ENCODE results near the gene ACBD4. TPM values are rescaled to one million over a fixed set of nuclear protein-coding genes. Genes with fewer than 3 reads are reported as not detected.
A peak's percentile ranks its signal among the peaks of the same experiment; 100 is the strongest.

The ACBD4 gene
- total RNA-seq, 2 donors from 2014 or later: 20.8 to 21.1 TPM

DNA sequence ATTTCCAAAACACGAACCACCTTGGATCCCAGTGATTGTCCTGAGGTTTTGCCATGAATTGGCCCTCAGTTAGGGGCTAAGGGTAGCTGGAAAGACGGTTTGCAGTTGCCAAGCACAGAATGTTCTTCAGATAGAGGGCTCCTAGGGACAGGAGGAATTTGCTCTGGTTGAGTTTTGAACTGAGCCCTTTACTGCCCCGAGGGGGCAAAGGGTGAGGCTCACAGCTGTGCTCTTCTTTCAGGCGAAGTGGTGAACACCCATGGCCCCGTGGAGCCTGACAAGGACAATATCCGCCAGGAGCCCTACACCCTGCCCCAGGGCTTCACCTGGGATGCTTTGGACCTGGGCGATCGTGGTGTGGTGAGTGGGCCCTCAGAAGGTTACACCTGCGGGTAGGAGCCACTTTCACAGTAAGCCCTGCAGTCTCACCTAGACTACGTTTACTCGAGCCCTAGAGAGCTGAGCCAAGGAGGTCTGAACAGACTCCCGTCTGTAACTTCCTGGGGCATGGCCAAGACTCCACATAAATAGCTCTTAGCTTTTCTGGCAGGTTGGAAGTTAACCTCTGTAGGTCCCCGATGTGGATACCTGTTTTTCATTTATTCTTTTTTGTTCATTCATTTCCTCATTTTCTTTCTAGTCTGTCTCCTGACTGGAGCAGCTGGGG lies 41.9 kb upstream of the ACBD4 start:
- Histone ChIP-seq H3K9me3 (no peaks in the 10 kb centered on the region), H3K4me3 (no peak overlapping the region), H3K27ac (peak overlapping the region in 3 of 4 donors; percentile 32 to 58 (median 47)), H3K27me3 (no peaks in the 10 kb centered on the region), H3K4me1 (peaks cover 13% of the 10 kb centered on the region), H3K36me3 (replicated peaks in 1 of 2; ENCODE audit: insufficient read depth in 1 of 2, low read depth in 2 of 2) (peaks cover 20 to 39% of the 10 kb centered on the region in 2 donors)
- intact Hi-C loops (cut with DNase I): no loop called here
- ATAC-seq (peak; percentile 25), DNase-seq (no peak)
- no peak for TF ChIP-seq POLR2A (IDR thresholded peaks at IDR 0.05)
- TF ChIP-seq, protein P1, sequence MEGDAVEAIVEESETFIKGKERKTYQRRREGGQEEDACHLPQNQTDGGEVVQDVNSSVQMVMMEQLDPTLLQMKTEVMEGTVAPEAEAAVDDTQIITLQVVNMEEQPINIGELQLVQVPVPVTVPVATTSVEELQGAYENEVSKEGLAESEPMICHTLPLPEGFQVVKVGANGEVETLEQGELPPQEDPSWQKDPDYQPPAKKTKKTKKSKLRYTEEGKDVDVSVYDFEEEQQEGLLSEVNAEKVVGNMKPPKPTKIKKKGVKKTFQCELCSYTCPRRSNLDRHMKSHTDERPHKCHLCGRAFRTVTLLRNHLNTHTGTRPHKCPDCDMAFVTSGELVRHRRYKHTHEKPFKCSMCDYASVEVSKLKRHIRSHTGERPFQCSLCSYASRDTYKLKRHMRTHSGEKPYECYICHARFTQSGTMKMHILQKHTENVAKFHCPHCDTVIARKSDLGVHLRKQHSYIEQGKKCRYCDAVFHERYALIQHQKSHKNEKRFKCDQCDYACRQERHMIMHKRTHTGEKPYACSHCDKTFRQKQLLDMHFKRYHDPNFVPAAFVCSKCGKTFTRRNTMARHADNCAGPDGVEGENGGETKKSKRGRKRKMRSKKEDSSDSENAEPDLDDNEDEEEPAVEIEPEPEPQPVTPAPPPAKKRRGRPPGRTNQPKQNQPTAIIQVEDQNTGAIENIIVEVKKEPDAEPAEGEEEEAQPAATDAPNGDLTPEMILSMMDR (IDR thresholded peaks at IDR 0.05): no peak
- WGBS, 2 donors: 75 to 77% methylated on average over 13 of the region's 13 CpGs

DNA sequence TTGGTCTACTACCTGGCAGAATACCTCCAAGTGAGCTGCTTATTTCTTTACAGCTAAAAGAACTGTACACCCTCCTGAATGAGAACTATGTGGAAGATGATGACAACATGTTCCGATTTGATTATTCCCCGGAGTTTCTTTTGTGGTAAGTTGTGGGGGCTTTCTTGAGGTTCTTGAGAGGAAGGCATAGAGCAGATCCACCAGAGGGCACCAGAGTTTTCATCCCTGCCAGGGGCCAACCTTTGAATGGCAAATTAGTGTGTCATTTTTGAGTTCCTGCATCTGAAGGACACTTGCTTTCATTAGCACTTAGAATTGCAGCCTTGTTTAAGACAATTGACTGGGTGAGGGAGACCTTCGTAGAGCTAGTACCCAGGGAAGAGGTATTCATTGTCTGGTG lies 39.3 kb upstream of the ACBD4 start:
- no peaks in the 10 kb centered on the region for H3K27me3 ChIP-seq
- intact Hi-C loops (cut with DNase I): no loop called here
- no peak for ATAC-seq
- H3K36me3 ChIP-seq (replicated peaks in 1 of 2; ENCODE audit: insufficient read depth in 1 of 2, low read depth in 2 of 2): peaks cover 20 to 31% of the 10 kb centered on the region in 2 donors
- H3K27ac ChIP-seq: no peak overlapping the region
- 61 to 65% methylated on average over 3 of the region's 3 CpGs for WGBS, 2 donors
- no peak overlapping the region for H3K4me3 ChIP-seq
- TF ChIP-seq, protein P1 (IDR thresholded peaks at IDR 0.05): peak in 2 of 7 experiments; percentile 12 to 22
- no peak for TF ChIP-seq POLR2A (IDR thresholded peaks at IDR 0.05)
- H3K4me1 ChIP-seq: peaks cover 13% of the 10 kb centered on the region
- DNase-seq: no peak
- H3K9me3 ChIP-seq: no peaks in the 10 kb centered on the region

DNA sequence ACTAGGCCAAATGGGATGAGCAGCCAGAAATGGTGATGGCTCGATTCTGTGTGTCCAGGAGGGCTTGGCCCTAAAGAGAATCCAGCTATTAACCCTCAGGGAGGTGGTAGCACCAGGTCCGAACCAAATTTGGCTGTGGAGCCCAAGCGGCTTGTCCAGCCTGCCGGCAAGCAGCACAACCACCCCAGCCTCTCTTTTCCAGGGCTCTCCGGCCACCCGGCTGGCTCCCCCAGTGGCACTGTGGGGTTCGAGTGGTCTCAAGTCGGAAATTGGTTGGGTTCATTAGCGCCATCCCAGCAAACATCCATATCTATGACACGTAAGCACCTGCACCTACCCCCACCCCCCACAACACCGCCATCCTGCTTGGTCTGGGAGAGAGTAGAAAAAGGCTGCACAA lies 38.6 kb upstream of the ACBD4 start:
- WGBS, 2 donors: 82 to 95% methylated on average over 8 to 11 of the region's 11 CpGs
- Histone ChIP-seq H3K4me1 (peaks cover 13% of the 10 kb centered on the region), H3K9me3 (no peaks in the 10 kb centered on the region), H3K4me3 (no peak overlapping the region), H3K36me3 (replicated peaks in 1 of 2; ENCODE audit: insufficient read depth in 1 of 2, low read depth in 2 of 2) (peaks cover 20 to 35% of the 10 kb centered on the region in 2 donors), H3K27me3 (no peaks in the 10 kb centered on the region), H3K27ac (no peak overlapping the region)
- TF ChIP-seq, protein P1 (IDR thresholded peaks at IDR 0.05): no peak
- TF ChIP-seq POLR2A (IDR thresholded peaks at IDR 0.05): no peak
- intact Hi-C loops (cut with DNase I): no loop called here
- ATAC-seq (no peak), DNase-seq (no peak)

DNA sequence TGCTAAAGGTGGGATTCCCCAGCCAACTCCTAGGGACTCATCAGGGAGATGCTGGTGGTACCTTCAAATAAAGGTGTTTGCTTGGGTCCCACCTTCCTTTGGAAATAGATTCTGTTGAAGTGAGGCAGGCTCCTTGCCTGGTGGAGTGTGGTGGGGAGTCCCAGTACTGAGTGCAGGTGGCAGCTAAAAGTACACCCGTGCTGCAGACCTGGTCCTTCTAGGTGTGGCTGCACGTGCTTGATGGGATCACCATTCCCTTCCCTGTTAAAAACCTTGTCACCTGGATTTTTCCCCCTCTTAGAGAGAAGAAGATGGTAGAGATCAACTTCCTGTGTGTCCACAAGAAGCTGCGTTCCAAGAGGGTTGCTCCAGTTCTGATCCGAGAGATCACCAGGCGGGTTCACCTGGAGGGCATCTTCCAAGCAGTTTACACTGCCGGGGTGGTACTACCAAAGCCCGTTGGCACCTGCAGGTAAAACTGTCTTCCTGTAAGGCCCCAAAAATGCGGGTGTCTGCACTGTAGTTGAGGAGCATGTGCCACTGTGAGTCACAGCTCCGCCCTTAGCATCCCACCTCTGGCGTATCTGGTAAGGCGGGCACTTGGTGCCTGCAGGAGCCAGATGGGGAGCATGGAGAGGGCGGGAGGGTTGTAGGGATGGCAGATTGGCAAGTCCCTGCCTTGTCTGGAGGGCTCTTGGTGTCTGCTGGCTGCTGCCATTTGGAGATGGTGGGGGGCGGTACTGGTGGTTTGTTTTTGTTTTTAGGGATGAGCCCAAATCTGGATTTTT lies 37.2 kb upstream of the ACBD4 start:
- ATAC-seq (no peak), DNase-seq (no peak)
- Histone ChIP-seq H3K4me1 (peaks cover 6% of the 10 kb centered on the region), H3K4me3 (no peak overlapping the region), H3K27ac (no peak overlapping the region), H3K27me3 (no peaks in the 10 kb centered on the region), H3K9me3 (no peaks in the 10 kb centered on the region), H3K36me3 (replicated peaks in 1 of 2; ENCODE audit: insufficient read depth in 1 of 2, low read depth in 2 of 2) (peaks cover 25 to 48% of the 10 kb centered on the region in 2 donors)
- no peak for TF ChIP-seq POLR2A (IDR thresholded peaks at IDR 0.05)
- TF ChIP-seq, protein P1 (IDR thresholded peaks at IDR 0.05): no peak
- intact Hi-C loops (cut with DNase I): no loop called here
- WGBS, 2 donors: 85 to 86% methylated on average over 10 to 13 of the region's 13 CpGs

Data from body of pancreas (tissue), 4 donors.